ENCODE measurements around the gene PLPP6. TPM values are rescaled to one million over a fixed set of nuclear protein-coding genes. Genes with fewer than 3 reads are reported as not detected.

The PLPP6 gene
- total and polyA plus RNA-seq, 2 donors, result 6.4 to 12.4 TPM

- H3K4me3 ChIP-seq (ENCODE audit: low read length in 2 of 2), result peak within 1 kb of the TSS; percentile 56 to 93
- no peaks in the 10 kb centered on the region for H3K9me3 ChIP-seq (ENCODE audit: control insufficient read depth in 2 of 2, insufficient read depth in 1 of 2, low read length in 1 of 2)
- no peaks in the 10 kb centered on the region for H3K4me1 ChIP-seq (ENCODE audit: control insufficient read depth in 2 of 2, insufficient read depth in 2 of 2, low read length in 2 of 2)
- under 1% methylated on average over 66 of the region's 66 CpGs for WGBS
- H3K27ac ChIP-seq (ENCODE audit: low read depth in 1 of 2, low read length in 1 of 2), result peak within 1 kb of the TSS; percentile 99 to 100
- DNase-seq (ENCODE audit: low read depth in 6 of 9, low spot score in 9 of 9), result peak; percentile 92 to 98 (median 95)
- no peaks in the 10 kb centered on the region for H3K27me3 ChIP-seq (ENCODE audit: control insufficient read depth in 2 of 2, insufficient read depth in 1 of 2, low read length in 1 of 2)
- peaks cover 0 to 3% of the 10 kb centered on the region in 2 donors for H3K36me3 ChIP-seq (ENCODE audit: control insufficient read depth in 2 of 2, insufficient read depth in 2 of 2, low read length in 1 of 2)
Measured at GRCh38 chr9:4679268-4680172, 17.4 kb downstream of the PLPP6 start, which contains the start of gene CDC37L1. Gene CDC37L1, plus strand, starts transcription at chr9:4679569. Its CDS starts 199 bp downstream, at chr9:4679768.

GRCh38 chr9:4680173-4680525, 18.1 kb downstream of the PLPP6 start:
- WGBS, result 9% methylated on average over 10 of the region's 10 CpGs
- Histone ChIP-seq H3K4me3 (ENCODE audit: low read length in 2 of 2) (peak overlapping the region; percentile 56 to 93), H3K27ac (ENCODE audit: low read depth in 1 of 2, low read length in 1 of 2) (peak overlapping the region; percentile 99 to 100), H3K27me3 (ENCODE audit: control insufficient read depth in 2 of 2, insufficient read depth in 1 of 2, low read length in 1 of 2) (no peaks in the 10 kb centered on the region), H3K9me3 (ENCODE audit: control insufficient read depth in 2 of 2, insufficient read depth in 1 of 2, low read length in 1 of 2) (no peaks in the 10 kb centered on the region), H3K4me1 (ENCODE audit: control insufficient read depth in 2 of 2, insufficient read depth in 2 of 2, low read length in 2 of 2) (no peaks in the 10 kb centered on the region), H3K36me3 (ENCODE audit: control insufficient read depth in 2 of 2, insufficient read depth in 2 of 2, low read length in 1 of 2) (peaks cover 5 to 9% of the 10 kb centered on the region in 2 donors)
- DNase-seq (ENCODE audit: low read depth in 6 of 9, low spot score in 9 of 9), result peak in 1 of 9 donors; percentile 26

- Histone ChIP-seq H3K36me3 (ENCODE audit: control insufficient read depth in 2 of 2, insufficient read depth in 2 of 2, low read length in 1 of 2) (peaks cover 6 to 11% of the 10 kb centered on the region in 2 donors), H3K9me3 (ENCODE audit: control insufficient read depth in 2 of 2, insufficient read depth in 1 of 2, low read length in 1 of 2) (no peaks in the 10 kb centered on the region), H3K4me1 (ENCODE audit: control insufficient read depth in 2 of 2, insufficient read depth in 2 of 2, low read length in 2 of 2) (no peaks in the 10 kb centered on the region), H3K27me3 (ENCODE audit: control insufficient read depth in 2 of 2, insufficient read depth in 1 of 2, low read length in 1 of 2) (no peaks in the 10 kb centered on the region), H3K27ac (ENCODE audit: low read depth in 1 of 2, low read length in 1 of 2) (no peak overlapping the region), H3K4me3 (ENCODE audit: low read length in 2 of 2) (peak overlapping the region; percentile 56 to 93)
- WGBS, result 92% methylated on average over 2 of the region's 2 CpGs
- no peak for DNase-seq (ENCODE audit: low read depth in 6 of 9, low spot score in 9 of 9)
Measured at GRCh38 chr9:4680750-4681149, 18.7 kb downstream of the PLPP6 start.

GRCh38 chr9:4684820-4685219, 22.7 kb downstream of the PLPP6 start:
- H3K4me3 ChIP-seq (ENCODE audit: low read length in 2 of 2), result no peak overlapping the region
- H3K27ac ChIP-seq (ENCODE audit: low read depth in 1 of 2, low read length in 1 of 2), result no peak overlapping the region
- H3K9me3 ChIP-seq (ENCODE audit: control insufficient read depth in 2 of 2, insufficient read depth in 1 of 2, low read length in 1 of 2), result no peaks in the 10 kb centered on the region
- H3K4me1 ChIP-seq (ENCODE audit: control insufficient read depth in 2 of 2, insufficient read depth in 2 of 2, low read length in 2 of 2), result no peaks in the 10 kb centered on the region
- H3K27me3 ChIP-seq (ENCODE audit: control insufficient read depth in 2 of 2, insufficient read depth in 1 of 2, low read length in 1 of 2), result no peaks in the 10 kb centered on the region
- DNase-seq (ENCODE audit: low read depth in 6 of 9, low spot score in 9 of 9), result no peak
- 98% methylated on average over 4 of the region's 4 CpGs for WGBS
- H3K36me3 ChIP-seq (ENCODE audit: control insufficient read depth in 2 of 2, insufficient read depth in 2 of 2, low read length in 1 of 2), result peaks cover 12 to 21% of the 10 kb centered on the region in 2 donors

- Histone ChIP-seq H3K27me3 (ENCODE audit: control insufficient read depth in 2 of 2, insufficient read depth in 1 of 2, low read length in 1 of 2) (no peaks in the 10 kb centered on the region), H3K4me1 (ENCODE audit: control insufficient read depth in 2 of 2, insufficient read depth in 2 of 2, low read length in 2 of 2) (no peaks in the 10 kb centered on the region), H3K36me3 (ENCODE audit: control insufficient read depth in 2 of 2, insufficient read depth in 2 of 2, low read length in 1 of 2) (peaks cover 19 to 26% of the 10 kb centered on the region in 2 donors), H3K4me3 (ENCODE audit: low read length in 2 of 2) (no peak overlapping the region), H3K9me3 (ENCODE audit: control insufficient read depth in 2 of 2, insufficient read depth in 1 of 2, low read length in 1 of 2) (no peaks in the 10 kb centered on the region), H3K27ac (ENCODE audit: low read depth in 1 of 2, low read length in 1 of 2) (no peak overlapping the region)
- 98% methylated on average over 4 of the region's 4 CpGs for whole genome bisulfite sequencing
- DNase-seq (ENCODE audit: low read depth in 6 of 9, low spot score in 9 of 9), result no peak
Measured at GRCh38 chr9:4686112-4686511, 24.0 kb downstream of the PLPP6 start.

GRCh38 chr9:4686584-4686983, 24.5 kb downstream of the PLPP6 start:
- Histone ChIP-seq H3K9me3 (ENCODE audit: control insufficient read depth in 2 of 2, insufficient read depth in 1 of 2, low read length in 1 of 2) (no peaks in the 10 kb centered on the region), H3K27me3 (ENCODE audit: control insufficient read depth in 2 of 2, insufficient read depth in 1 of 2, low read length in 1 of 2) (no peaks in the 10 kb centered on the region), H3K4me1 (ENCODE audit: control insufficient read depth in 2 of 2, insufficient read depth in 2 of 2, low read length in 2 of 2) (no peaks in the 10 kb centered on the region), H3K36me3 (ENCODE audit: control insufficient read depth in 2 of 2, insufficient read depth in 2 of 2, low read length in 1 of 2) (peaks cover 23 to 30% of the 10 kb centered on the region in 2 donors), H3K27ac (ENCODE audit: low read depth in 1 of 2, low read length in 1 of 2) (no peak overlapping the region), H3K4me3 (ENCODE audit: low read length in 2 of 2) (no peak overlapping the region)
- DNase-seq (ENCODE audit: low read depth in 6 of 9, low spot score in 9 of 9), result no peak
- WGBS, result 97% methylated on average over 1 of the region's 1 CpG

- Histone ChIP-seq H3K27me3 (ENCODE audit: control insufficient read depth in 2 of 2, insufficient read depth in 1 of 2, low read length in 1 of 2) (no peaks in the 10 kb centered on the region), H3K4me3 (ENCODE audit: low read length in 2 of 2) (no peak overlapping the region), H3K36me3 (ENCODE audit: control insufficient read depth in 2 of 2, insufficient read depth in 2 of 2, low read length in 1 of 2) (peaks cover 26 to 35% of the 10 kb centered on the region in 2 donors), H3K4me1 (ENCODE audit: control insufficient read depth in 2 of 2, insufficient read depth in 2 of 2, low read length in 2 of 2) (no peaks in the 10 kb centered on the region), H3K9me3 (ENCODE audit: control insufficient read depth in 2 of 2, insufficient read depth in 1 of 2, low read length in 1 of 2) (no peaks in the 10 kb centered on the region), H3K27ac (ENCODE audit: low read depth in 1 of 2, low read length in 1 of 2) (no peak overlapping the region)
- DNase-seq (ENCODE audit: low read depth in 6 of 9, low spot score in 9 of 9), result no peak
- WGBS, result 77% methylated on average over 2 of the region's 2 CpGs
Measured at GRCh38 chr9:4689021-4689420, 26.9 kb downstream of the PLPP6 start.

GRCh38 chr9:4689687-4690104, 27.6 kb downstream of the PLPP6 start:
- Histone ChIP-seq H3K36me3 (ENCODE audit: control insufficient read depth in 2 of 2, insufficient read depth in 2 of 2, low read length in 1 of 2) (peaks cover 27 to 41% of the 10 kb centered on the region in 2 donors), H3K9me3 (ENCODE audit: control insufficient read depth in 2 of 2, insufficient read depth in 1 of 2, low read length in 1 of 2) (no peaks in the 10 kb centered on the region), H3K4me1 (ENCODE audit: control insufficient read depth in 2 of 2, insufficient read depth in 2 of 2, low read length in 2 of 2) (no peaks in the 10 kb centered on the region), H3K27ac (ENCODE audit: low read depth in 1 of 2, low read length in 1 of 2) (peak overlapping the region in 1 of 2 donors; percentile 5), H3K4me3 (ENCODE audit: low read length in 2 of 2) (no peak overlapping the region), H3K27me3 (ENCODE audit: control insufficient read depth in 2 of 2, insufficient read depth in 1 of 2, low read length in 1 of 2) (no peaks in the 10 kb centered on the region)
- WGBS, result 94% methylated on average over 1 of the region's 1 CpG
- DNase-seq (ENCODE audit: low read depth in 6 of 9, low spot score in 9 of 9), result peak in 3 of 9 donors; percentile 11 to 54 (median 18)

GRCh38 chr9:4690144-4690543, 28.1 kb downstream of the PLPP6 start:
- H3K27ac ChIP-seq (ENCODE audit: low read depth in 1 of 2, low read length in 1 of 2), result no peak overlapping the region

More at GRCh38 chr9:4690144-4690543, 28.1 kb downstream of the PLPP6 start:
- DNase-seq (ENCODE audit: low read depth in 6 of 9, low spot score in 9 of 9), result no peak
- H3K4me1 ChIP-seq (ENCODE audit: control insufficient read depth in 2 of 2, insufficient read depth in 2 of 2, low read length in 2 of 2), result no peaks in the 10 kb centered on the region
- WGBS, result 96% methylated on average over 4 of the region's 4 CpGs
- H3K27me3 ChIP-seq (ENCODE audit: control insufficient read depth in 2 of 2, insufficient read depth in 1 of 2, low read length in 1 of 2), result no peaks in the 10 kb centered on the region
- no peaks in the 10 kb centered on the region for H3K9me3 ChIP-seq (ENCODE audit: control insufficient read depth in 2 of 2, insufficient read depth in 1 of 2, low read length in 1 of 2)
- peaks cover 23 to 39% of the 10 kb centered on the region in 2 donors for H3K36me3 ChIP-seq (ENCODE audit: control insufficient read depth in 2 of 2, insufficient read depth in 2 of 2, low read length in 1 of 2)
- H3K4me3 ChIP-seq (ENCODE audit: low read length in 2 of 2), result no peak overlapping the region

Data from thymus (tissue), 11 donors.